Measurements from ENCODE around the gene PMP22.

The PMP22 gene

GRCh38 chr17:15265131-15265530 is at the start of gene PMP22:
TSS of gene PMP22 (minus strand) at chr17:15265326. CDS start at chr17:15260727, 4,599 bp downstream.
- Histone ChIP-seq H3K4me3 (no peak within 1 kb of the TSS), H3K27ac (no peak within 1 kb of the TSS), H3K9me3 (no peaks in the 10 kb centered on the region), H3K9ac (no peak within 1 kb of the TSS), H4K20me1 (no peaks in the 10 kb centered on the region), H3K27me3 (peaks cover 40% of the 10 kb centered on the region), H3K36me3 (no peaks in the 10 kb centered on the region), H3K4me2 (no peak within 1 kb of the TSS), H3K4me1 (peaks cover 10% of the 10 kb centered on the region)
- no peak for TF ChIP-seq Cebpa-rat (IDR thresholded peaks at IDR 0.05)

GRCh38 chr17:15311996-15312395 is 46.9 kb upstream of the PMP22 start:
- H4K20me1 ChIP-seq: no peaks in the 10 kb centered on the region
- H3K27me3 ChIP-seq: no peaks in the 10 kb centered on the region
- H3K4me1 ChIP-seq: no peaks in the 10 kb centered on the region
- no peaks in the 10 kb centered on the region for H3K9me3 ChIP-seq
- H3K9ac ChIP-seq: no peak overlapping the region
- TF ChIP-seq Cebpa-rat (IDR thresholded peaks at IDR 0.05): no peak
- H3K4me3 ChIP-seq: no peak overlapping the region
- H3K36me3 ChIP-seq: no peaks in the 10 kb centered on the region
- no peak overlapping the region for H3K4me2 ChIP-seq
- H3K27ac ChIP-seq: no peak overlapping the region

- Histone ChIP-seq H4K20me1 (no peaks in the 10 kb centered on the region), H3K9me3 (no peaks in the 10 kb centered on the region), H3K27ac (no peak overlapping the region), H3K4me1 (no peaks in the 10 kb centered on the region), H3K4me2 (no peak overlapping the region), H3K27me3 (no peaks in the 10 kb centered on the region), H3K9ac (no peak overlapping the region), H3K4me3 (no peak overlapping the region), H3K36me3 (no peaks in the 10 kb centered on the region)
- TF ChIP-seq Cebpa-rat (IDR thresholded peaks at IDR 0.05): no peak
Measured at GRCh38 chr17:15309793-15310192, 44.7 kb upstream of the PMP22 start.

DNA sequence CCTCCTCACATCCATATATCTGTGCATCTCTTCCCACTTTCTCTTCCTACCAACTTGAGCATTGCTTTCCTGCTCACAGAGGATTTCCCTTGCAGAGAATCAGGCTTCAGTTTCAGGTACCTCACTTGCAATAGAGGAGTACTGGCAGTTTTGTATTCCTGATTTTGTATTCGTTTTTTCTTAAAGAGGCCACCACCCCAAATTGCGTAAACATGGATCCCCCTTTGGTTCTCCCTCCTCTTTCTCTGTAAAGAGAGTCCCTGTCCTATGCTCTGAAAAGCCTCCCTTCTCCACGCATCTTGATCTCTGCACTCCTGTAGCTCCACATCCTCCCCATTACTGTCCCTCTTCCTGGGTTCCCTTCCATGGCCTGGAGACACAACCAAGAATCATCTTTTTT is 44.1 kb upstream of the PMP22 start:
- Histone ChIP-seq H3K4me1 (no peaks in the 10 kb centered on the region), H3K9ac (no peak overlapping the region), H3K27me3 (no peaks in the 10 kb centered on the region), H3K4me2 (no peak overlapping the region), H3K36me3 (no peaks in the 10 kb centered on the region), H4K20me1 (no peaks in the 10 kb centered on the region), H3K4me3 (no peak overlapping the region), H3K9me3 (no peaks in the 10 kb centered on the region), H3K27ac (no peak overlapping the region)
- no peak for TF ChIP-seq Cebpa-rat (IDR thresholded peaks at IDR 0.05)

DNA sequence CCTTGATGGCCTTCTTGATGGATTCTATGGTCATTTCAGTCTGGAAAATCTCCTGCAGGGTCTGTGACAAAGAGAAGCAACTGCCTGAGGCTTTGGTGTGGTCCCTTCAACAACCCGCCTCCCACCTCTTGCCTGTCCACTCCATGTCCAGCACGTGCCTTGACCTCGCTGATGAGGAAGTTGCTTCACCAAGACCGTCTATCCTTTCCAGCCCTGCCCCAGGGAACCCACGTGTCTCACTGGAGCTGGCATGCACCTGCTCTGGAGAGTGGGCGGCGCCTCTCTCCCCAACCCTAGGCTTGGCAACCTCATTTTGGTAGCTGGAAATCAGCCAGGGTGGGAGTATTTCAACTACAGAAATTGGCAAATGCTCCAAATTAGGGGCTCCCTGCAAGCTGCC is 43.6 kb upstream of the PMP22 start:
- Histone ChIP-seq H3K9me3 (no peaks in the 10 kb centered on the region), H3K9ac (no peak overlapping the region), H3K4me3 (no peak overlapping the region), H3K36me3 (no peaks in the 10 kb centered on the region), H4K20me1 (no peaks in the 10 kb centered on the region), H3K27ac (no peak overlapping the region), H3K4me2 (no peak overlapping the region), H3K4me1 (no peaks in the 10 kb centered on the region), H3K27me3 (no peaks in the 10 kb centered on the region)
- TF ChIP-seq Cebpa-rat (IDR thresholded peaks at IDR 0.05): no peak

DNA sequence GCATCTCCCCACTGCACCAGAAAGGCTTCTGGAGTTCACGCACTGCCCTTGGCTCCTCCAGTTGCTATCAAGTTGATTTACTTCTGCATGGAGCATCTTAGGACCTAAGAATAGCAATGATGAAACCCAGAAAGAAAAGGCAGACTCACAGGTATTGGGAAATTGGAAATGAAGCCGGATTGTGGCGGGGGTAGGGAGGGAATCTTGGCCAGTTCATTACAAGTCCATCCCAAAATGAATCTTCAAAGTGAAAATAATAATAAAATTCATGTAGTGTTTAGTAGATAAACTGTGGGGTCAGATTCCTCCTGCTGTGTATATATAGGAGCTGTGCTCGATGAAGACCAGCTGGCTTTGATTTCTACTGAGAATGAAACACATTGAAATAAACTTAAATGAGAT is 42.6 kb upstream of the PMP22 start:
- no peak for TF ChIP-seq Cebpa-rat (IDR thresholded peaks at IDR 0.05)
- Histone ChIP-seq H3K9ac (no peak overlapping the region), H3K4me1 (no peaks in the 10 kb centered on the region)

DNA sequence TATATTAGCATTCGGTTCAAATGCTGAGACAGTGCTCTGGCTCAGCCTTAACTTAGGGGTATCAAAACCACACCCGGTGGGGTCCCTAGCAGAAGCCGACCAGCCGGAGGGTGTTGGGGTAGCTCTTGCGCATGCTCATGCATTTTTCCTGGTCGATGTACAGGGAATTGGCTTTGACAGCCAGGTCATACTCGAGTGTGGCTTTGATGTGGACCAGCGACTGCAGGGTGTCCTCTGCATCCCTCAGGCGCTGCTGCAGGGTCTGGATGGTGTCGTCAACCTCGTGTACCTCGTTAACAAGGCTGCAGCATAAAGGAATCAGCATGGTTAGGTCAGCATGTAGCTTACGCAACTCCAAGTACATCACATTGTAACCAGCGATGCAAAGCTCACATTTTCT is 38.7 kb upstream of the PMP22 start:
- Histone ChIP-seq H4K20me1 (no peaks in the 10 kb centered on the region), H3K9ac (no peak overlapping the region), H3K27me3 (no peaks in the 10 kb centered on the region), H3K27ac (no peak overlapping the region), H3K4me2 (no peak overlapping the region), H3K4me3 (no peak overlapping the region), H3K9me3 (no peaks in the 10 kb centered on the region), H3K4me1 (no peaks in the 10 kb centered on the region), H3K36me3 (no peaks in the 10 kb centered on the region)
- TF ChIP-seq Cebpa-rat (IDR thresholded peaks at IDR 0.05): no peak

More for the DNA sequence above, 42.6 kb upstream of the PMP22 start:
- H3K27me3 ChIP-seq: no peaks in the 10 kb centered on the region
- H3K9me3 ChIP-seq: no peaks in the 10 kb centered on the region
- H3K4me2 ChIP-seq: no peak overlapping the region
- H4K20me1 ChIP-seq: no peaks in the 10 kb centered on the region
- H3K4me3 ChIP-seq: no peak overlapping the region
- no peak overlapping the region for H3K27ac ChIP-seq
- H3K36me3 ChIP-seq: no peaks in the 10 kb centered on the region

- TF ChIP-seq Cebpa-rat (IDR thresholded peaks at IDR 0.05): no peak
- no peaks in the 10 kb centered on the region for H3K9me3 ChIP-seq
- H3K4me1 ChIP-seq: no peaks in the 10 kb centered on the region
Measured at GRCh38 chr17:15303268-15303667, 38.1 kb upstream of the PMP22 start.

DNA sequence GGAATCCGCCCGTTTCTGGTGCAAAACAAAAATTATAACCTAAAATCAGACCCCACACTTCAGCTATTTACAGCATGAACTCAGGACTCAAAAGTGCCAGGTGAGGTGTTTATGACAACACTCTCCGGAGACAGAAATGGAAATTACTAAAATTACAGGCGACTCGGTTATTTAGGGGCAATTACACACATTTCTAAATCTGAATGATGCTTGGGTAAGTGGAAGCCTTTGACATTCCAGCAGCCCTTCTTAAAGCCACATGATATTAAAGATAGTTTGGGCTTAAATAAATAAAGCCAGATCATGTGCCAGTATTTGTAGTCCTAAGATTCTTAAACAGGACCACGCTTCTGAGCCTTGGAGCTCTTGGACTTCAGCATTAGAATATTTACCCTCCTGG is 36.7 kb upstream of the PMP22 start:
- no peaks in the 10 kb centered on the region for H3K4me1 ChIP-seq
- H3K4me2 ChIP-seq: no peak overlapping the region
- H3K9me3 ChIP-seq: no peaks in the 10 kb centered on the region
- H4K20me1 ChIP-seq: no peaks in the 10 kb centered on the region
- no peaks in the 10 kb centered on the region for H3K36me3 ChIP-seq
- TF ChIP-seq Cebpa-rat (IDR thresholded peaks at IDR 0.05): no peak
- no peak overlapping the region for H3K9ac ChIP-seq
- H3K27me3 ChIP-seq: no peaks in the 10 kb centered on the region
- no peak overlapping the region for H3K27ac ChIP-seq
- no peak overlapping the region for H3K4me3 ChIP-seq

More at GRCh38 chr17:15303268-15303667, 38.1 kb upstream of the PMP22 start:
- H3K27me3 ChIP-seq: no peaks in the 10 kb centered on the region
- H3K36me3 ChIP-seq: no peaks in the 10 kb centered on the region
- H4K20me1 ChIP-seq: no peaks in the 10 kb centered on the region
- no peak overlapping the region for H3K27ac ChIP-seq
- H3K9ac ChIP-seq: no peak overlapping the region
- H3K4me3 ChIP-seq: no peak overlapping the region
- no peak overlapping the region for H3K4me2 ChIP-seq

DNA sequence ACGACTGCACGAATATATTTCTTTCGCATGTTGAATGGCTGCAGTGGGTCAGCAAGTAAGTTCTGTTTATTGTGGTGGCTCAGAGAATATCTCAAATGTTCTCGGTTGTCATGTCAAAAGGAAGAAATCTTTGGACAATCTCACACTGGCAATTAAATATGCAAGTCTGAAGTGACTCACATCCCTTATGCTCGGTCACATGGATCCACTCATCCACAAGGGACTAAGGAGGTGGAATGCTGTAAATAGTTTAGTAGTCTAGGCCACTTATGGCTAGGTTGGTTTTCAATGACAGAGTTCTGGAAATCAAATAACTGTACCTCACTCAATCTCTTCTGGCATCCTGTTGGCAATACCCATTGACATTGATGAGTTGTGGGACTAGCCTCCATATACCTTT is 33.0 kb upstream of the PMP22 start:
- H3K4me3 ChIP-seq: no peak overlapping the region
- no peaks in the 10 kb centered on the region for H3K9me3 ChIP-seq
- no peak overlapping the region for H3K9ac ChIP-seq
- H3K36me3 ChIP-seq: no peaks in the 10 kb centered on the region
- no peaks in the 10 kb centered on the region for H3K27me3 ChIP-seq
- H3K27ac ChIP-seq: no peak overlapping the region
- H3K4me1 ChIP-seq: no peaks in the 10 kb centered on the region
- no peak for TF ChIP-seq Cebpa-rat (IDR thresholded peaks at IDR 0.05)
- no peak overlapping the region for H3K4me2 ChIP-seq
- no peaks in the 10 kb centered on the region for H4K20me1 ChIP-seq

GRCh38 chr17:15293558-15293957 is 28.4 kb upstream of the PMP22 start:
- Histone ChIP-seq H3K27me3 (no peaks in the 10 kb centered on the region), H3K4me3 (no peak overlapping the region), H3K9me3 (no peaks in the 10 kb centered on the region), H3K4me1 (no peaks in the 10 kb centered on the region), H3K4me2 (no peak overlapping the region), H3K9ac (no peak overlapping the region), H3K27ac (no peak overlapping the region), H3K36me3 (no peaks in the 10 kb centered on the region), H4K20me1 (no peaks in the 10 kb centered on the region)
- TF ChIP-seq Cebpa-rat (IDR thresholded peaks at IDR 0.05): no peak

Measured in BLaER1 (cell line).